GM19468 (cell line): ENCODE measurements around the gene CENPA.
"Not testable (repeated sequence)": the region's sequence is repeated elsewhere in the genome, so short reads cannot be mapped to it uniquely, and the experiment has no call there.

Experiments used
- ATAC-seq: cut with Tn5 transposase; IDR thresholded peaks from one replicate; pipeline ENCODE4 v1.9.1; 2021; ENCODE audit warnings: mild to moderate bottlenecking, moderate library complexity, moderate number of reproducible peaks; ENCODE audit not compliant: unreplicated experiment; ENCODE audit errors: extremely low read depth

CENPA gene

GRCh38 chr2:26784570-26785234 lies 1.2 kb upstream of the CENPA start:
- no peak for ATAC-seq

GRCh38 chr2:26786207-26787028 lies 562 bp downstream of the CENPA start:
- no peak for ATAC-seq

DNA sequence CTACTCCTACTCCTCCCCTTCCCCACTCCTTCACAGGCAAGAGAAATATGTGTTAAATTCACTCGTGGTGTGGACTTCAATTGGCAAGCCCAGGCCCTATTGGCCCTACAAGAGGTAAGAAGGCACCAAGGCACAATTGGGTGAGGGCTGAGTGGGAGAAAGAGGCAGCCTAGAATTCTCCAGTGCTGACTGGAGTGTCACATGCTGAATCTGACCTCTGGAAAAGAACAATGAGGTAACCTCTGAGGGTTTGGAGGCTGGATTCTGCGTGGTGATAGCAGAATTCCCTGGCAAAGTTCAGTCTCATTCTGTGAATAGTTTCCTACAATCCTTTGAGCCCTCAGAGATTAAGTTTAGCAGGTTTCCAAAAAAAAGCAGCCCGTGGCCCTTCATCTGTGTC lies 6.9 kb downstream of the CENPA start:
- no peak for ATAC-seq

GRCh38 chr2:26793518-26793917 lies 7.7 kb downstream of the CENPA start:
- no peak for ATAC-seq

- ATAC-seq, result not testable (repeated sequence)
These were observed 9.3 kb downstream of the CENPA start for GRCh38 chr2:26795135-26795534.

DNA sequence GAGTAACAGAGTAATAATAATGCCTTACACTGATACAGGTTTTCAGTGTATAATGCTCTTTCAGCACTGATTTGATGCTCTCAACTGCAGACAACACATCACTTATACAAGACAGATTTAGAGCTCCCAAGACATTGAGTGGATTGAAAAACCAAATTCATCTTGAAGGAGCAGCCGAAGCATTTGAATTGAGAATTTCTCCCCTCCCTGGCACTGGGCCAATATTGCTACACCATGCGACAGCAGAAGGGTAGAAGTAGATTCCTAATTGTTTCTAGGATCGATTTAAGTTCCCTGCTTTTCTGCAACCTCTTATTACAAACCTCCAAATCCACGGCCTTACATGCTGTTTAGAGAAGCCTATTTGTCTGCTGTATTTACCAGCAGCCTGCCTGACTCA lies 15.5 kb downstream of the CENPA start:
- no peak for ATAC-seq

DNA sequence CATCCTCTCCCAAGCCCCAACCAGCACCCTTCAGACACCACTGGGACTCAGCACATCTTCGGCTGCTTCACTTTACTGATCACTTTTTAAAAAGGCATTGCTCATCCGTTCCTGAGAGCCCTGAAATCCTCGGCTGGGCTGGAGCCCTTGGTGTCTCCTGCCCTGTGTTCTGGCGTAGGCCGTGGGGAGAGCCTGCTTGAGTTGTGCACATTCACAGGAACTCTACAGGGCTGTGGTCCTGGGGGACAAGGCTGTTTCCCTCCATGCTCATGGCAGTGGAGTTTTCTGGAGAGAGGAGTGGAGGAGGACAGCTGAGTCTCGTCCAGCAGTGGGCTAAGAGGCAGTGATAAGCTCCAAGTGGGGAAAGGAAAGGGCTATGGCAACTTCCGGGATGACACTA lies 15.9 kb downstream of the CENPA start:
- ATAC-seq, result no peak

DNA sequence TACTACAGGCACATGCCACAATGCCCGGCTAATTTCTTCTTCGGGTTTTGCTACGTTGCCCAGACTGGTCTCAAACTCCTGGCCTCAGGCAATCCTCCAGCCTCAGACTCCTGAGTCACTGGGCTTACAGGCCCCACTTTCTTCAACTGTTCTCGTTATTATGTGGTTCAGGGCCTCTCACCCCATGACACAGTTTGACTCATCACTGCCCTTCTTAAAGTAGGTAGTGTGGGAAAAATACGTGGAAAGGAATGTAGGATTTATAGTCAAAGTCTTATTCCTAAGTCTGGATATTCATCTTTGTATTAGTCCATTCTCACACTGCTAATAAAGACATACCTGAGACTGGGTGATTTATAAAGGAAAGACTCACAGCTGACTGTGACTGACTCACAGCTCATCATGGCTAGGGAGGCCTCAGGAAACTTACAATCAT lies 19.4 kb downstream of the CENPA start:
- ATAC-seq, result no peak

DNA sequence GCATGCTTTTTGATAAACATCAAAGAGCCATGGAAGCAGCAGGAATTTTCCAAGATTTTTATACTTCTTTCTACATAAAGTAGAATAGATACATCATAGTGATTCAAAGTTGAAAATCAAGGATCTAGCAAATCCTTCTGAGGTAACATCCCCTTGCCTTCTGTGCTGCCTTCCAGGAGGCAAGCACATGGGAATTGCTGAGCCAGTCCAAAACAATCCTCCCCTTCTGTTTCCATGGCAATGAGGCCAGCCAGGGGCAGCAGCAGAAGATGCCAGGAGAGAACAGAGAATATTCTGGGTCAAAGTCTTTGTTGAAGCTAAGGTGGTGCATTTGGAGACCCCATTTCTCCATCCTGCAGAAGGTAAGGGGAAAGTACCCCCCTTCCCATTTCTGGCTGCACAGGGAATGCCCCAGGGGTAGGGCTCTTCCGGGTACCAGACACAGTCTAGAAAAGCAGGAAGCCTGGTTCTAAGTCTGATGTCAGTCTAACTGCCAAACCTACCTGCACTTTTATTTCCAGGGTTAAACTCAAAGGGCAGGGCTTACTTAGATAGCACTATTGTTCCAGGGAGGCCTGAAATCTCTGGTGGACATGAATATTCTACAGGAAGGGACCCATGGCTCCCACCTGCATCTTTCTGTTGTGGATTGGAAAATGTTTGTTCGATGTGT lies 22.1 kb downstream of the CENPA start:
- no peak for ATAC-seq

GRCh38 chr2:26809211-26809610 lies 23.4 kb downstream of the CENPA start:
- ATAC-seq, result no peak

DNA sequence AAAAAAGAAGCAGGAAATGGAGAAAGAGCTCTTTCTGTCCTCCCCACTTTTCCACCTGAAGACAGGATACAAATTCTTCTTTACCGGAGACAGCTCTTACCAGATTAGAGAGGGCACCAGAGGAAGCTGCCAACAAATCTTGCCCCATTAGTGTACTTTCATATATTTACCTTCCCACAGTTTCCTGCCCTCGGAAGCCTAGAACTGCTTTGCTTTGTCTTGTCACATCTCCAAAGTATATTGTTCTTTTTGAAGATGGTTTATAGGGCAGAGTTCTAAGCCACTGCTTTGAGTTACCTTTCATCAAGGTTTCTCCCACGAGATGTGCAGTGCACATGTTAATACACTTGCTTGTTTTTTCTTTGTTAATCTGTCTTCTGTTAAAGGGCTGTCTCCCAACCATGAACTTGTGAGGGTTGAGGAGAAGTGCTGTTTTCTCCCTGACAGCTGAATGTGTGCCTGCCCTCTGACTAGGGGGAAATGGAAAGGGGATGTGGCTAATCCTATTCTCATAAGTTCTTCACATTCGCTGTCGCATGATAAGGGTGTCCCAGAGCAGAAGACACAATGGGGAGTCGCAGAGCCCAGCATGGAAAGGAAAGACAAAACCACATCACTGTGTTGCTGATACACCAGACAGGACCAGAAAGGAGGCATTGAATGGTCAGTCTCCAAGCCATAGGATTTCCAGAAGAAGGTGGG lies 24.2 kb downstream of the CENPA start:
- no peak for ATAC-seq

DNA sequence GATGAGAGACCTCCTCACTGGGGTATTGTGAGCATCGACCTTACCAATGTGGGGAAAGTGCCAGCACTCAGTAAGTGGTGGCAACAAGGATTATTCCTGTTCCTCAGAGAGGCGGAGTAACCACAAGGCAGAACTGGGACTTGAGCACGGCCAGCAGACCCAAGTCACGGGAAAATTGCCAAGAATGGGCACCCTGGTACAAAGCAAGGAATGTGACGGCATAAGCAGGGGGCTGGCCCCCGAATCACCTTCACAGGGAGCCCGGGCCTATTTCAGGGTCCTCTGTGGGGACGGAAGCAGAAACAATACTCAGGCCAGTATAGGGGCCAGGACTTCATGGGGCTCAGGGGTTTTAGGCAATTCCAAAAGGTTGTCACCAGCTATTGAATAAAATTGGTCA lies 25.4 kb downstream of the CENPA start:
- ATAC-seq, result no peak

GRCh38 chr2:26811791-26812694 lies 26.2 kb downstream of the CENPA start:
- ATAC-seq, result no peak

DNA sequence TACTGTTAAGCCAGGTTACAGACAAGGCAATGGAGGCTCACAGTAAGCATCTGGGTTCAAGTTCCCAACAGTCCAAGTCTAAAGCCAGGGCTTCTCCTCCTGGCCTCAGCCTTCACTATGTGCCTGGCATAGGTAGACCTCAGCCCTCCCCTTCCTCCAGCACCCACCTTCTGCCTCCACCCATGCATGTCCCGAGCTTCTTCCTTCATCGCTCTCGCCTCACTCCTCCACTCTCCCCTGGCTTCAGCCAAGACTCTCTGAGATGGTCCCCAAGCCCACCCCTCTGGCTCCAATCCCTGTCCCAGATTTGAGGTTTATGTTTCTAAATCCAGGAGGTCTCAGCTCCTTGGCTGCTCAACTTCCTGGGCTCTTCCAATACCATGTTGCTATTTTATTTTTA lies 26.9 kb downstream of the CENPA start:
- ATAC-seq, result no peak

DNA sequence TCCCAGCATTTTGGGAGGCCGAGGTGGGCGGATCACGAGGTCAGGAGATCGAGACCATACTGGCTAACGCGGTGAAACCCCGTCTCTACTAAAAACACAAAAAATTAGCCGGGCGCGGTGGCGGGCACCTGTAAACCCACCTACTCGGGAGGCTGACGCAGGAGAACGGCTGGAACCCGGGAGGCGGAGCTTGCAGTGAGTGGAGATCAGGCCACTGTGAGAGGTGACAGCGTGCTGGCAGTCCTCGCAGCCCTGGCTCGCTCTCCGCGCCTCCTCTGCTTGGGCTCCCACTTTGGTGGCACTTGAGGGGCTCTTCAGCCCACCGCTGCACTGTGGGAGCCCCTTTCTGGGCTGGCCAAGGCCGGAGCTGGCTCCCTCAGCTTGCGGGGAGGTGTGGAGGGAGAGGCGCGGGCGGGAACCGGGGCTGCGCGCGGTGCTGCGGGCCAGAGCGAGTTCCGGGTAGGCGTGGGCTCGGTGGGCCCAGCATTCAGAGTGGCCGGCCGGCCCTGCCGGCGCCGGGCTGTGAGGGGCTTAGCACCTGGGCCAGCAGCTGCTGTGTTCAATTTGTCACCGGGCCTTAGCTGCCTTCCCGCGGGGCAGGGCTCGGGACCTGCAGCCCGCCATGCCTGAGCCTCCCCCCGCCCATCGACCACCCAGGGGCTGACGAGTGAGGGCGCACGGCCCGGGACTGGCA lies 28.4 kb downstream of the CENPA start:
- not testable (repeated sequence) for ATAC-seq

GRCh38 chr2:26816893-26817292 lies 31.0 kb downstream of the CENPA start:
- no peak for ATAC-seq

GRCh38 chr2:26818255-26818654 lies 32.4 kb downstream of the CENPA start:
- no peak for ATAC-seq

- ATAC-seq, result no peak
These were observed 33.1 kb downstream of the CENPA start for GRCh38 chr2:26818972-26819371.

DNA sequence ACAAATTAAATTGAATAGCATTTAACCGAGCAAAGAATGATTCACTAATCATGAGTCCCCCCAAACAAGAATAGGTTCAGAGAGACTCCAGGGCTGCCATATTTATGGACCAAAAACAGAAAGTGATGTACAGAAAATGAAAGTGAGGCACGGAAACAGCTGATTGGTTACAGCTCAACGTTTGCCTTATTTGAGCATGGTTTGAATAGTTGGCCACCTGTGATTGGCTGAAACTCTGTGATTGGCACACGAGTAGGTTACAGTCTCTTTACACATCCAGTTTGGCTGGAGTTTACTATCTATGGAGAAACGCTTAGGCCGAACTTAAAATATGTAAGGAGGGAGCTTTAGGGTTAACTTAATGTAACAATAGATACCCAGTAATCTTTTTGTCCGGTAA lies 35.1 kb downstream of the CENPA start:
- ATAC-seq, result no peak
